ENCODE results near the gene SLC44A3.

GRCh38 chr1:94883691-94884090 lies 63.5 kb downstream of the SLC44A3 start:
- TF ChIP-seq EZH2 (IDR thresholded peaks at IDR 0.05) (no peak), POLR2AphosphoS5 (IDR thresholded peaks at IDR 0.05; ENCODE audit: borderline replicate concordance, low read depth, low read length) (no peak), FOXP2 (optimal IDR thresholded peaks at IDR 0.05; ENCODE audit: control extremely low read depth, extremely low read length, insufficient read depth) (no peak)

All from SK-N-MC (cell line).